ENCODE data around the gene DNAH1. TPM values are rescaled to one million over a fixed set of nuclear protein-coding genes. Genes with fewer than 3 reads are reported as not detected.

Gene DNAH1
- total and polyA plus RNA-seq, 2 donors (not counting 1 experiment from before 2014, with no cell fraction given) = 47.2 to 59.2 TPM

DNA sequence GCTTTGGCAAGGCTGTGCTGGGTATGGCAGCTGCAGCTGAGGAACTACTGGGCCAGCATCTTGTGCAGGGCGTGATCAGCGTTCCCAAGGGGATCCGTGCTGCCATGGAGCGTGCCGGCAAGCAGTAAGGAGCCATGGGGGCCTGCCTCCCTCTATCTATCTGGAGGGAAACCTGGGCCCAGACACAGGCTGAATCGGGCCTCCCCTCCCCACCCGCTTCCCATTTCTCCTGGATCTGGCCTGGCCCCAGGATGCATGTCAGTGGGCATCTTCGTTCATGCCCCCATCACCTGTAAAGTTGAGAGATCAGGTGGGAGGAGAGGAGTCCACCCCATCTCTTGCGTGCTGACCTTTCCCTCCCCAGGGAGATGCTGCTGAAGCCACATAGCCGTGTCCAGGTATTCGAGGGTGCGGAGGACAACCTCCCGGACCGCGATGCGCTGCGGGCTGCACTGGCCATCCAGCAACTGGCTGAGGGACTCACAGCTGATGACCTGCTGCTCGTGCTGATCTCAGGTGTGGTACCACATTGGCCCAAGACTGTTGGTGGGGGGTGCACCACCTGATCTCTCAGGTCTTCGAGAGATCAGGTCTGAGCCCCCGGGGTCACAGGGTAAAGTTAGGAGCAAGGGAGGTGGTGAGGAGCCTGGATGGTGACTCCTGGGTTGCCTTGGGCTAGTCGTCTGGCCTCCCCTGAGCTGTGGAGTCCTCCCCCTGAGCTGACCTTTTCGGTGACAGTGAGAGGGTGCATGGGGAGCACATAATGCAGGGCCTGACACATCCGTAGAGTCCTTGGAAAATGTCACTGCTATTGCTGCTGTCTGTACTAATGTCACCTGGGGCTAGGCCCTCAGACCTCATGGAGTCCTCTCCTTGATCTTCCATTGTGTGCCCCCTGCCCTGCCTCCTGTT lies 25.3 kb upstream of the DNAH1 start:
- WGBS (ENCODE audit: insufficient coverage) = 96% methylated on average over 22 of the region's 23 CpGs
- Mint-ChIP-seq H3K4me1 (peaks cover 29% of the 10 kb centered on the region), H3K27me3 (no peaks in the 10 kb centered on the region), H3K4me3 (peak overlapping the region; percentile 37), H3K9me3 (ENCODE audit: insufficient read depth) (no peaks in the 10 kb centered on the region), H3K27ac (no peak overlapping the region)
- Histone ChIP-seq H3K4me1 (ENCODE audit: control insufficient read depth in 2 of 2, insufficient read depth in 2 of 2, low read length in 2 of 2) (peaks cover 12 to 15% of the 10 kb centered on the region in 2 donors), H4K20me1 (ENCODE audit: control insufficient read depth, insufficient read depth, low read length, poor library complexity, severe bottlenecking) (peaks cover 8% of the 10 kb centered on the region), H3K36me3 (replicated peaks in 1 of 2; ENCODE audit: control extremely low read depth in 1 of 2, control insufficient read depth in 1 of 2, extremely low read depth in 1 of 2, insufficient read depth in 2 of 2, low read length in 1 of 2) (peaks cover 0 to 36% of the 10 kb centered on the region in 2 experiments), H3K9ac (ENCODE audit: low read length) (no peak overlapping the region), H3K27me3 (replicated peaks in 1 of 4; ENCODE audit: control extremely low read depth in 1 of 4, control insufficient read depth in 3 of 4, insufficient read depth in 4 of 4, low read length in 3 of 4) (no peaks in the 10 kb centered on the region), H3K4me2 (replicated peaks; ENCODE audit: low read depth, low read length, poor library complexity, severe bottlenecking) (no peak overlapping the region), H3K79me2 (ENCODE audit: control insufficient read depth, insufficient read depth, low read length) (peaks cover 77% of the 10 kb centered on the region), H3K27ac (ENCODE audit: low read length in 2 of 2) (no peak overlapping the region), H2AFZ (ENCODE audit: insufficient read depth, low read depth, low read length, poor library complexity, severe bottlenecking) (no peak overlapping the region), H3K4me3 (ENCODE audit: control extremely low read depth in 1 of 5, extremely low read depth in 1 of 5, insufficient read depth in 1 of 5, low read depth in 2 of 5, low read length in 4 of 5) (no peak overlapping the region), H3K9me3 (ENCODE audit: control extremely low read depth in 1 of 3, control insufficient read depth in 2 of 3, insufficient read depth in 1 of 3, low read length in 2 of 3) (no peaks in the 10 kb centered on the region)
- ChIA-PET CTCF (interaction anchor here (0.6 to 17.5 kb wide), 18 partner anchors 9 to 1704 kb away, joined by 3 to 352 read pairs (median 6); partner anchors contain the start of genes TLR9 and WDR82), POLR2A (interaction anchor here (1.4 kb wide), 1 partner anchor 27 kb away, joined by 4 read pairs; no protein-coding TSS in a partner anchor)
- intact Hi-C loops (cut with micrococcal nuclease) = loop anchor here (1.0 kb wide), 2 partner anchors 48 to 156 kb away; no protein-coding TSS in a partner anchor
- ATAC-seq (ENCODE audit: low read depth) = no peak
- no peak for TF ChIP-seq EZH2 (IDR thresholded peaks at IDR 0.05; ENCODE audit: borderline replicate concordance, insufficient read depth, low read depth, low read length, poor library complexity, severe bottlenecking)
- TF ChIP-seq, protein P1, sequence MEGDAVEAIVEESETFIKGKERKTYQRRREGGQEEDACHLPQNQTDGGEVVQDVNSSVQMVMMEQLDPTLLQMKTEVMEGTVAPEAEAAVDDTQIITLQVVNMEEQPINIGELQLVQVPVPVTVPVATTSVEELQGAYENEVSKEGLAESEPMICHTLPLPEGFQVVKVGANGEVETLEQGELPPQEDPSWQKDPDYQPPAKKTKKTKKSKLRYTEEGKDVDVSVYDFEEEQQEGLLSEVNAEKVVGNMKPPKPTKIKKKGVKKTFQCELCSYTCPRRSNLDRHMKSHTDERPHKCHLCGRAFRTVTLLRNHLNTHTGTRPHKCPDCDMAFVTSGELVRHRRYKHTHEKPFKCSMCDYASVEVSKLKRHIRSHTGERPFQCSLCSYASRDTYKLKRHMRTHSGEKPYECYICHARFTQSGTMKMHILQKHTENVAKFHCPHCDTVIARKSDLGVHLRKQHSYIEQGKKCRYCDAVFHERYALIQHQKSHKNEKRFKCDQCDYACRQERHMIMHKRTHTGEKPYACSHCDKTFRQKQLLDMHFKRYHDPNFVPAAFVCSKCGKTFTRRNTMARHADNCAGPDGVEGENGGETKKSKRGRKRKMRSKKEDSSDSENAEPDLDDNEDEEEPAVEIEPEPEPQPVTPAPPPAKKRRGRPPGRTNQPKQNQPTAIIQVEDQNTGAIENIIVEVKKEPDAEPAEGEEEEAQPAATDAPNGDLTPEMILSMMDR (IDR thresholded peaks at IDR 0.05) = no peak
- no peak for DNase-seq
